ENCODE data around the gene MYH14. TPM values are rescaled to one million over a fixed set of nuclear protein-coding genes. Genes with fewer than 3 reads are reported as not detected.
A peak's percentile ranks its signal among the peaks of the same experiment; 100 is the strongest.

MYH14 gene
- total and polyA plus RNA-seq, 2 of the 13 experiments (the other 11 are each of a cell fraction or from before 2014, with no cell fraction given) = 5.5 to 5.8 TPM

- TF ChIP-seq PAXIP1 (CRISPR knock-in tag; conservative IDR thresholded peaks at IDR 0.05) = peak; percentile 69
- peak; percentile 47; the same call in 1 of the 2 replicates for TF ChIP-seq POGK (CRISPR knock-in tag; conservative IDR thresholded peaks at IDR 0.05)
- peak; percentile 65 for TF ChIP-seq SAP130 (CRISPR knock-in tag; IDR thresholded peaks at IDR 0.05; ENCODE audit: low read depth)
- no peak for TF ChIP-seq NFYC (CRISPR knock-in tag; IDR thresholded peaks at IDR 0.05)
- peak; percentile 33; the same call in 1 of the 2 replicates for TF ChIP-seq SKIL (CRISPR knock-in tag; IDR thresholded peaks at IDR 0.05; ENCODE audit: borderline replicate concordance)
- TF ChIP-seq TFE3 (CRISPR knock-in tag; IDR thresholded peaks at IDR 0.05) = 0 out of 2 replicates have a peak, but pooled peaks have one; percentile 15
- no peak for TF ChIP-seq ZNF709 (CRISPR knock-in tag; IDR thresholded peaks at IDR 0.05)
- peak; percentile 28; the same call in 1 of the 2 replicates for TF ChIP-seq TFDP2 (CRISPR knock-in tag; IDR thresholded peaks at IDR 0.05)
- TF ChIP-seq KDM4B (CRISPR knock-in tag; IDR thresholded peaks at IDR 0.05) = no peak
- TF ChIP-seq HNRNPUL1 (IDR thresholded peaks at IDR 0.05; ENCODE audit: low read depth, low read length) = no peak
- TF ChIP-seq ZNF383 (CRISPR knock-in tag; IDR thresholded peaks at IDR 0.05; ENCODE audit: borderline replicate concordance) = no peak
- no peak for TF ChIP-seq FOXA1 (IDR thresholded peaks at IDR 0.05)
- TF ChIP-seq FOXA1 (CRISPR knock-in tag; IDR thresholded peaks at IDR 0.05) = no peak
- TF ChIP-seq SP5 (CRISPR knock-in tag; IDR thresholded peaks at IDR 0.05; ENCODE audit: borderline replicate concordance, low read depth) = peak; percentile 69
- peak; percentile 24; the same call in 1 of the 2 replicates for TF ChIP-seq ZNF281 (CRISPR knock-in tag; IDR thresholded peaks at IDR 0.05; ENCODE audit: borderline replicate concordance)
Measured at GRCh38 chr19:50204811-50205675, 1.6 kb downstream of the MYH14 start (continued).
